Effector memory CD8-positive, alpha-beta T cell (primary cell): ENCODE measurements around the gene ATXN1.
"Not testable (repeated sequence)": the region's sequence is repeated elsewhere in the genome, so short reads cannot be mapped to it uniquely, and the experiment has no call there.

ENCODE experiments used
- ATAC-seq: fragments of 150-1000 bp; cut with Tn5 transposase; replicated peaks from 2 replicates; pipeline ENCODE4 v1.10.0; 2021; ENCODE audit warnings: mild to moderate bottlenecking, moderate library complexity
- DNase-seq, 3 experiments: peaks; one replicate each; pipeline ENCODE4 v3.0.0; 2021
- H3K27ac Mint-ChIP-seq, 2 donors: one replicate each; pipeline ENCODE4 v1.8.0; 2022; ENCODE audit warnings: mild to moderate bottlenecking in 2 of 2, mixed read lengths in 2 of 2, moderate library complexity in 2 of 2
- H3K27me3 Mint-ChIP-seq, 2 donors: one replicate each; pipeline ENCODE4 v1.8.0; 2022; ENCODE audit warnings: mixed read lengths in 2 of 2
- H3K36me3 Mint-ChIP-seq: one replicate; pipeline ENCODE4 v1.8.0; 2022; ENCODE audit warnings: mild to moderate bottlenecking, moderate library complexity, mixed read lengths; ENCODE audit not compliant: insufficient read depth
- H3K4me1 Mint-ChIP-seq, 2 donors: one replicate each; pipeline ENCODE4 v1.8.0; 2022; ENCODE audit warnings: low read depth in 2 of 2, mixed read lengths in 2 of 2
- H3K4me3 Mint-ChIP-seq, 2 donors: one replicate each; pipeline ENCODE4 v1.8.0; 2022; ENCODE audit warnings: mild to moderate bottlenecking in 2 of 2, mixed read lengths in 2 of 2, moderate library complexity in 2 of 2
- H3K9me3 Mint-ChIP-seq, 2 donors: one replicate each; pipeline ENCODE4 v1.8.0; 2022; ENCODE audit warnings: mixed read lengths in 2 of 2

The ATXN1 gene

GRCh38 chr6:16406538-16406937 is 354.7 kb downstream of the ATXN1 start:
- not testable (repeated sequence) for H3K4me3 Mint-ChIP-seq, ATAC-seq, DNase-seq, H3K27me3 Mint-ChIP-seq, H3K9me3 Mint-ChIP-seq, H3K27ac Mint-ChIP-seq
- Mint-ChIP-seq H3K36me3 (peaks cover 17% of the 10 kb centered on the region), H3K4me1 (peaks cover 30 to 34% of the 10 kb centered on the region in 2 donors)

- DNase-seq (no peak), ATAC-seq (no peak)
- peaks cover 28 to 34% of the 10 kb centered on the region in 2 donors for H3K4me1 Mint-ChIP-seq
- H3K9me3 Mint-ChIP-seq, result no peaks in the 10 kb centered on the region
- H3K27ac Mint-ChIP-seq, result peak overlapping the region; percentile 66 to 80
- H3K36me3 Mint-ChIP-seq, result peaks cover 22% of the 10 kb centered on the region
- H3K27me3 Mint-ChIP-seq, result no peaks in the 10 kb centered on the region
- peak overlapping the region in 1 of 2 donors; percentile 66 for H3K4me3 Mint-ChIP-seq
These were observed 355.9 kb downstream of the ATXN1 start for GRCh38 chr6:16405375-16405774.

GRCh38 chr6:16404456-16404855 is 356.8 kb downstream of the ATXN1 start:
- peak overlapping the region; percentile 80 to 87 for H3K27ac Mint-ChIP-seq
- H3K4me1 Mint-ChIP-seq, result peaks cover 28 to 36% of the 10 kb centered on the region in 2 donors
- H3K36me3 Mint-ChIP-seq, result peaks cover 22% of the 10 kb centered on the region
- H3K4me3 Mint-ChIP-seq, result peak overlapping the region in 1 of 2 donors; percentile 66
- ATAC-seq, result peak; percentile 81
- DNase-seq, result peak in 2 of 3 experiments; percentile 23 to 25
- H3K9me3 Mint-ChIP-seq, result no peaks in the 10 kb centered on the region
- H3K27me3 Mint-ChIP-seq, result no peaks in the 10 kb centered on the region

GRCh38 chr6:16403831-16404230 is 357.4 kb downstream of the ATXN1 start:
- Mint-ChIP-seq H3K4me1 (peaks cover 28 to 36% of the 10 kb centered on the region in 2 donors), H3K36me3 (peaks cover 22% of the 10 kb centered on the region), H3K4me3 (no peak overlapping the region), H3K27ac (peak overlapping the region; percentile 70 to 87), H3K9me3 (no peaks in the 10 kb centered on the region), H3K27me3 (no peaks in the 10 kb centered on the region)
- DNase-seq, result no peak
- no peak for ATAC-seq

GRCh38 chr6:16402581-16402900 is 358.7 kb downstream of the ATXN1 start:
- DNase-seq, result no peak
- Mint-ChIP-seq H3K27me3 (no peaks in the 10 kb centered on the region), H3K36me3 (peaks cover 16% of the 10 kb centered on the region), H3K4me3 (no peak overlapping the region), H3K4me1 (peaks cover 25 to 29% of the 10 kb centered on the region in 2 donors), H3K27ac (peak overlapping the region in 1 of 2 donors; percentile 17), H3K9me3 (no peaks in the 10 kb centered on the region)
- ATAC-seq, result no peak

- ATAC-seq (no peak), DNase-seq (no peak)
- H3K27me3 Mint-ChIP-seq, result no peaks in the 10 kb centered on the region
- H3K9me3 Mint-ChIP-seq, result no peaks in the 10 kb centered on the region
- H3K4me1 Mint-ChIP-seq, result peaks cover 18 to 27% of the 10 kb centered on the region in 2 donors
- peaks cover 19% of the 10 kb centered on the region for H3K36me3 Mint-ChIP-seq
- peak overlapping the region in 1 of 2 donors; percentile 14 for H3K27ac Mint-ChIP-seq
- no peak overlapping the region for H3K4me3 Mint-ChIP-seq
These were observed 361.0 kb downstream of the ATXN1 start for GRCh38 chr6:16400248-16400760.

GRCh38 chr6:16399695-16400094 is 361.6 kb downstream of the ATXN1 start:
- Mint-ChIP-seq H3K27ac (peak overlapping the region in 1 of 2 donors; percentile 14), H3K4me1 (peaks cover 12 to 21% of the 10 kb centered on the region in 2 donors), H3K9me3 (no peaks in the 10 kb centered on the region), H3K27me3 (no peaks in the 10 kb centered on the region), H3K36me3 (peaks cover 19% of the 10 kb centered on the region), H3K4me3 (no peak overlapping the region)
- ATAC-seq (no peak), DNase-seq (no peak)

- Mint-ChIP-seq H3K27ac (no peak overlapping the region), H3K36me3 (peaks cover 19% of the 10 kb centered on the region), H3K27me3 (no peaks in the 10 kb centered on the region), H3K9me3 (no peaks in the 10 kb centered on the region), H3K4me1 (peaks cover 8 to 16% of the 10 kb centered on the region in 2 donors), H3K4me3 (no peak overlapping the region)
- DNase-seq (no peak), ATAC-seq (no peak)
These were observed 362.1 kb downstream of the ATXN1 start for GRCh38 chr6:16399158-16399557.

GRCh38 chr6:16398587-16398986 is 362.7 kb downstream of the ATXN1 start:
- peaks cover 6 to 10% of the 10 kb centered on the region in 2 donors for H3K4me1 Mint-ChIP-seq
- H3K4me3 Mint-ChIP-seq, result no peak overlapping the region
- ATAC-seq (no peak), DNase-seq (no peak)
- peaks cover 17% of the 10 kb centered on the region for H3K36me3 Mint-ChIP-seq
- H3K27me3 Mint-ChIP-seq, result no peaks in the 10 kb centered on the region
- no peaks in the 10 kb centered on the region for H3K9me3 Mint-ChIP-seq
- no peak overlapping the region for H3K27ac Mint-ChIP-seq

- no peak for ATAC-seq
- Mint-ChIP-seq H3K4me3 (no peak overlapping the region), H3K9me3 (no peaks in the 10 kb centered on the region), H3K4me1 (peaks cover 6 to 9% of the 10 kb centered on the region in 2 donors), H3K27ac (peak overlapping the region in 1 of 2 donors; percentile 1), H3K27me3 (no peaks in the 10 kb centered on the region), H3K36me3 (peaks cover 11% of the 10 kb centered on the region)
- DNase-seq, result no peak
These were observed 363.6 kb downstream of the ATXN1 start for GRCh38 chr6:16397623-16398022.

GRCh38 chr6:16396497-16397319 is 364.6 kb downstream of the ATXN1 start:
- no peak for ATAC-seq
- H3K4me1 Mint-ChIP-seq, result peaks cover 7 to 8% of the 10 kb centered on the region in 2 donors
- H3K36me3 Mint-ChIP-seq, result peaks cover 10% of the 10 kb centered on the region

GRCh38 chr6:16394632-16395031 is 366.6 kb downstream of the ATXN1 start:
- Mint-ChIP-seq H3K36me3 (peaks cover 3% of the 10 kb centered on the region), H3K4me1 (peaks cover 7% of the 10 kb centered on the region in 2 donors), H3K9me3 (no peaks in the 10 kb centered on the region), H3K27ac (no peak overlapping the region), H3K27me3 (no peaks in the 10 kb centered on the region), H3K4me3 (no peak overlapping the region)
- ATAC-seq (no peak), DNase-seq (no peak)

More at GRCh38 chr6:16396497-16397319, 364.6 kb downstream of the ATXN1 start:
- no peak for DNase-seq
- Mint-ChIP-seq H3K9me3 (no peaks in the 10 kb centered on the region), H3K4me3 (no peak overlapping the region), H3K27me3 (no peaks in the 10 kb centered on the region), H3K27ac (peak overlapping the region in 1 of 2 donors; percentile 19)

GRCh38 chr6:16393326-16393725 is 367.9 kb downstream of the ATXN1 start:
- H3K4me1 Mint-ChIP-seq, result peaks cover 7% of the 10 kb centered on the region in 2 donors

GRCh38 chr6:16392010-16392409 is 369.2 kb downstream of the ATXN1 start:
- ATAC-seq (no peak), DNase-seq (no peak)
- Mint-ChIP-seq H3K4me3 (no peak overlapping the region), H3K9me3 (no peaks in the 10 kb centered on the region), H3K27me3 (no peaks in the 10 kb centered on the region), H3K4me1 (peaks cover 5 to 7% of the 10 kb centered on the region in 2 donors), H3K36me3 (peaks cover 3% of the 10 kb centered on the region), H3K27ac (peak overlapping the region; percentile 26 to 46)

More at GRCh38 chr6:16393326-16393725, 367.9 kb downstream of the ATXN1 start:
- Mint-ChIP-seq H3K9me3 (no peaks in the 10 kb centered on the region), H3K27ac (no peak overlapping the region), H3K4me3 (no peak overlapping the region), H3K36me3 (peaks cover 7% of the 10 kb centered on the region), H3K27me3 (no peaks in the 10 kb centered on the region)
- DNase-seq, result no peak
- no peak for ATAC-seq
